GM10266 (cell line): ENCODE measurements around the gene ARSJ.

Source experiments
- DNase-seq: peaks from one replicate; pipeline ENCODE4 v3.0.0; 2012; ENCODE audit errors: extremely low spot score
- TF ChIP-seq, protein P1 (sequence below): IDR thresholded peaks from 2 replicates; pipeline ENCODE4 v1.5.1; 2012; ENCODE audit warnings: mild to moderate bottlenecking, low read depth; ENCODE audit not compliant: control insufficient read depth, insufficient read depth; ENCODE audit errors: missing control alignments

The ARSJ gene

DNA sequence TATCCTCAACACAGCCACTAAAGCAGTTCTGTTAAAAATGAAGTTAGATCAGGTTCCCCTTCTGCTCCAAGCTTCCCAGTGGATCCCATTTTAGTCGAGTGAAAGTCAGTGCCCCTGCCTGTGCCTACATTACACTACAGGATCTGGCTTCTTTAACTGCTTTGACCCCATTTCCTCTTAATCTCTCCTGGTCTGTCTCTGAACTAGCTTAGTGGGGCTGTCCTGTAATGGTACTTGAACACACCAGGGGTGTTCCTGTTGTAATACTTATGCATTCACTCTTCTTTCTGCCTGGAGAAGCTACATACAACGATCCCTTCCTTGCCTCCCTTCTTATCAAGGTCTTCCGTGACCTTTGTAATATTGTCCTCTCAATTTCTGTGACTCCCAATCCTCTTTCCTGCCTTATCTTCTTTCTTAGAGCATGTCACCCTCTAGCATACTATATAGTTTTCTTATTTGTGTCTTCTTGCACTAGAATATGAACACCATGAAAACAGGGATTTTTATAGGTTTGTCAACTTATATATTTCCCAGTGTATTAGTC is 16.7 kb downstream of the ARSJ start:
- TF ChIP-seq, protein P1, sequence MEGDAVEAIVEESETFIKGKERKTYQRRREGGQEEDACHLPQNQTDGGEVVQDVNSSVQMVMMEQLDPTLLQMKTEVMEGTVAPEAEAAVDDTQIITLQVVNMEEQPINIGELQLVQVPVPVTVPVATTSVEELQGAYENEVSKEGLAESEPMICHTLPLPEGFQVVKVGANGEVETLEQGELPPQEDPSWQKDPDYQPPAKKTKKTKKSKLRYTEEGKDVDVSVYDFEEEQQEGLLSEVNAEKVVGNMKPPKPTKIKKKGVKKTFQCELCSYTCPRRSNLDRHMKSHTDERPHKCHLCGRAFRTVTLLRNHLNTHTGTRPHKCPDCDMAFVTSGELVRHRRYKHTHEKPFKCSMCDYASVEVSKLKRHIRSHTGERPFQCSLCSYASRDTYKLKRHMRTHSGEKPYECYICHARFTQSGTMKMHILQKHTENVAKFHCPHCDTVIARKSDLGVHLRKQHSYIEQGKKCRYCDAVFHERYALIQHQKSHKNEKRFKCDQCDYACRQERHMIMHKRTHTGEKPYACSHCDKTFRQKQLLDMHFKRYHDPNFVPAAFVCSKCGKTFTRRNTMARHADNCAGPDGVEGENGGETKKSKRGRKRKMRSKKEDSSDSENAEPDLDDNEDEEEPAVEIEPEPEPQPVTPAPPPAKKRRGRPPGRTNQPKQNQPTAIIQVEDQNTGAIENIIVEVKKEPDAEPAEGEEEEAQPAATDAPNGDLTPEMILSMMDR, result no peak
- no peak for DNase-seq

DNA sequence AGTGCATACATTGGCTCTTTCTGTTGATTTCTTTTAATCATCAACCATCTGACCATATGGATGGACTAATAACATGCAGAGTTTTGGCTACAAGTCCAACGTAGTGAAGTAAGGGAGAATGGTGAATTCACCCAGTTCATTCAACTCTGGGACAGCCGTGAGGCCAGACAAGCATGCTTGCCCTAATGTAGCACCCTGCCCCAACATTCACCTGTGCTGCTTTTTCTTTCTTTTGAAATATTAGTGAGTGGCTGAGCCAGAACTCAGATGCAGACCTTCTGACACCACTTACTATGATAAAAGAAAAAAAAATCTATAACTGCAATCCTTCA is 17.5 kb downstream of the ARSJ start:
- TF ChIP-seq, protein P1, result no peak
- DNase-seq, result no peak

DNA sequence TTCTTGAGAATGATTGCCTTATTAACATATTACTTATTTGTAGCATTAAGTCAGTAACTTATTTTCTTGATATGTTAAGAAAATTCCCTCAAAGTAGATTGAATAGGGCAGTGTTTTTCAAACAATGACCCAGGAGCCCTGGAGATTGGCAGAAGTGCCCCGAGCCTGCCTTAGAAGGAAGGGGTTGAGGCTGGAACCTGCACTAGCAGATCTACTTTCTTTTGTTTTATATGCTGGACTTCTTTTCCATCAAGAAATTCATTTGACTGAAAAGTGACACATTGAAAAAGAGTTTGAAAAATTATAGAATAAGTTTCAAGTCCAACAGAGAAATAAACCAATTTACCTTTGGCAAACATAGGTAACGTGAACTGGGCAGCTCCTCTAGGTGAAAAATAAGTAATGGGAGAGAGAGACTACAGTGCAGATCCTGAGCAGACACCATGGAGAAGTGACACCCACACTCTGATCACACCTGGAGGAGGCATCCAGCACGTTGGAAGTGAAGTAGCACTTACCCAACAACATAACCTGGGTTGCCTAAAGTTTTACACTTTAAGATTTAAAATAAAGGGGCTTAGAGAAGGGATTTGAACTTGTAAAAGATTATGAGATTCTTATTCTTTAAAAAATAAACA is 18.6 kb downstream of the ARSJ start:
- TF ChIP-seq, protein P1, result no peak
- DNase-seq, result no peak

DNA sequence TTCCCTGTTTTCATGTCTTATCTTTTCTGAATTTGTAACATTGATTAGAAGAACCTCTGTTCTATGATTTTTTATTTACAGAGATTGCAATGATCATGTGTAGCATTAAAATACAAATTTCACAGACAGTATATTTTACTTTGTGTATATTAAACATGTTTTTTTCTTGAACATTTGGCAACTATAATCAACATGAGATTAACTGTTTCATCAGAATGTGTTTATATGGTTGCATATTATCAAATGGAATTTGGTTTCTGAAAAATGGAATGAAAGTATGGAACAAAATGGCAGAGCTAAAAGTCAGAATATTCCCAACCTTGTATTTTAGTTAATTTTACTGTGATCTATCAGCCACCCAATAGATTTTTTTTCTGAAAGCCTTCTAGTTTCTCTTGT is 19.9 kb downstream of the ARSJ start:
- TF ChIP-seq, protein P1, result no peak
- DNase-seq, result no peak

DNA sequence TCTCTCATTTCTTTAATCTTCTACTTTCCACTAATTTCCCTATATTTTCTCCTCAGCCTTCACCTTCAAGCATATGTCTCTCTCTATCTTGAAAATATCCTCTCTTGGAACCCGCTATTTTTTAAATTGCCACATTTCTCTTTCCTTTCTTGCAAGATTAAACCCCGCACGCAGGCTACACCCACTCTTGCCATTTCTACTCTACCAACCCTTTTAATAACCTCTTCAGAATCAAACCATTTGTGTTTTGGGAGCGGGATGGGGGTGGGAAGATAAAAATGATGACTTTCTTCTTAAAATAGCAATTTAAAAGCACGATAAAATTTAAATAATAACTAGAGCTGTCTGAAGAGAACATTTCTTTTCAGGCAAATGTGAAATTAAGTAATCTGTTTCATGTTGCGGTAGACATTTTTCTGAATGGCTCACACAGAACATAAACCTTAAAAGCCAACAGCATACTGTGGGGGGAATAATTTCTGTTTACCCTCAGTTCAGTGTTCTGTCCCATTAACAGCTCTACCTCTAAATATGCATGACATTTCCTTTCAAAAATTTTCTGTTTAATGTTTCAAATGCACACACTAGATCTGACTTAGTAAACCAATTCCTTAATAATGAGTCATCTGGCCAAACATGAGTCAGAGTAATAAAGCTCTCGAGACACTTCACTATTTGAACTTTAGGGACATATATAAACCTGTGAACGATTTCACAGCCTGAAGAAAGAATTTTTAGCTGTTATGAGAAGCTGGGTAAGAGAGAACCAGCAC is 20.5 kb downstream of the ARSJ start:
- DNase-seq, result no peak

DNA sequence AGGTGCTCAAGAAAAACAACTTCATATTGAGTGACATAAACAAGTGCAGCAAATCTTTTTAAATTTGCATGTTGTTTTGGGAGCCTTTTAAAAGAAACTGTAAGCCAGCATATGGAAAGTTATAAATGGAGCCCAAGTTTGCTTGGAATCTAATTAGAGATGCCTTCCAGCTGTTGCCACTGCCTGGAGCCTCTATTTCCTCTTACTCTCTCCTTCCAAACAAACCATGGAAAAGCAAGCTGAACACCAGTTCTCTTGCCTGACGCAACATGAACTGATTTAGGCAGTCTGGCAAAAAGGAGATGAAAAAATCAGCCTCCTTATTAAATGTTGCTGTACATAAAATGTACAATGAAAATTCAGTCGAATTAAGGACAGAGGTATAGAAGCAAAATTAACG is 21.5 kb downstream of the ARSJ start:
- TF ChIP-seq, protein P1, result no peak
- no peak for DNase-seq

More for the DNA sequence above, 20.5 kb downstream of the ARSJ start:
- TF ChIP-seq, protein P1, result no peak

DNA sequence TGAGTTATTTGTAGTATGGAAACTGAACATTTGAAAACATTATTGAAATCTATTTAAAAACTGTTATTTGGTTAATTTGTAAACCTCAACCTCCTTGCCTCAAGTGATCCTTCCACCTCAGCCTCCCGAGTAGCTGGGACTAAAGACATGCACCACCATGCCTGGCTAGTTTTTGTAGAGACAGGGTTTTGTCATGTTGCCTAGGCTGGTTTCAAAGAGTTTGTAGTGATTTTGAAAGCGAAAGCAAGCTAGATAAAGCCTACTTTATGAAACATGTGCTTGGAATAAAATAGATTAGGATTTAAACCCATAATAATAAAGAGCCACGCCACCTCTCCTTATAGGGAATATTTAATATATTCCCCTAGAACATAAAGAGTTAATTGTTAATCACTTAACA is 23.5 kb downstream of the ARSJ start:
- DNase-seq, result no peak
- TF ChIP-seq, protein P1, result no peak
